ENCODE results near the gene ETV5. TPM values are rescaled to one million over a fixed set of nuclear protein-coding genes. Genes with fewer than 3 reads are reported as not detected.
"Not testable (repeated sequence)": the region's sequence is repeated elsewhere in the genome, so short reads cannot be mapped to it uniquely, and the experiment has no call there.

The ETV5 gene
- total and polyA plus RNA-seq, 4 donors: 3.3 to 14.9 (median 5.5) TPM

DNA sequence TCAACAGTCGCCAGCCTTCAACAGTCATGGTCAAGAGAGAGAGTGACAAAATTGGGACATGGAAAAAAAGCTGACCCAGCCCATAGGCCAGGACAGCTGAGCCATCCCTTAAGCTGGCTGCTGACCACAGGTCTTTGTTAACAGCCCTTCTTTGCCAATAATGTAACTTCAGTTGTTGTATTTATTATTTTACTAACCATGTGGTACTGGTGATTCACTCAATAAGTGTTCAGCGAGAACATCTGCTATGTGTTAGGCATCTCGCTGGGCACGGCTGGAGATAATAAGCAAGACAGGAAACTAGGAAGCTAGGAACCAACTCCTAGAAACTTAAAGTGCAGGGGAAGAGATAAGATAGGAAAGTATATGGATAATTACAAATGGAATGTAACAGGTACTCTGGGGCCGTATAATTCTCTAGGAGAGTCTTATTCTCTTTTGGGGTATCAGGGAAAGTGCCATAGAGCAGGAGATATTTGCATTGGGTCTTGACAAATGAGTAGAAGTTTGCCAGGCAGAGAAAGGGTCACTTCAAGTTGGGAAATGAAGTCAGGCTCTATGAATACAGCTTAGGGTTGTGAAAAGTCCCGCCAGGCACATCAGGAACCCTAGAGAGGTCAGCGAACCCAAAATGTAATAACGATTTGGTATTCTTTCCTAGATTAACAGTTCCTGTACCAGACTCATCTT lies 87.1 kb downstream of the ETV5 start:
- no peaks in the 10 kb centered on the region for H3K36me3 ChIP-seq (ENCODE audit: control insufficient read depth in 4 of 4, insufficient read depth in 3 of 4, low read depth in 1 of 4, low read length in 3 of 4)
- no peak overlapping the region for H3K9ac ChIP-seq (ENCODE audit: low read depth in 1 of 2, low read length in 2 of 2)
- H3K27me3 ChIP-seq (ENCODE audit: control insufficient read depth in 4 of 4, insufficient read depth in 4 of 4, low read length in 3 of 4): no peaks in the 10 kb centered on the region
- TF ChIP-seq, protein P1, sequence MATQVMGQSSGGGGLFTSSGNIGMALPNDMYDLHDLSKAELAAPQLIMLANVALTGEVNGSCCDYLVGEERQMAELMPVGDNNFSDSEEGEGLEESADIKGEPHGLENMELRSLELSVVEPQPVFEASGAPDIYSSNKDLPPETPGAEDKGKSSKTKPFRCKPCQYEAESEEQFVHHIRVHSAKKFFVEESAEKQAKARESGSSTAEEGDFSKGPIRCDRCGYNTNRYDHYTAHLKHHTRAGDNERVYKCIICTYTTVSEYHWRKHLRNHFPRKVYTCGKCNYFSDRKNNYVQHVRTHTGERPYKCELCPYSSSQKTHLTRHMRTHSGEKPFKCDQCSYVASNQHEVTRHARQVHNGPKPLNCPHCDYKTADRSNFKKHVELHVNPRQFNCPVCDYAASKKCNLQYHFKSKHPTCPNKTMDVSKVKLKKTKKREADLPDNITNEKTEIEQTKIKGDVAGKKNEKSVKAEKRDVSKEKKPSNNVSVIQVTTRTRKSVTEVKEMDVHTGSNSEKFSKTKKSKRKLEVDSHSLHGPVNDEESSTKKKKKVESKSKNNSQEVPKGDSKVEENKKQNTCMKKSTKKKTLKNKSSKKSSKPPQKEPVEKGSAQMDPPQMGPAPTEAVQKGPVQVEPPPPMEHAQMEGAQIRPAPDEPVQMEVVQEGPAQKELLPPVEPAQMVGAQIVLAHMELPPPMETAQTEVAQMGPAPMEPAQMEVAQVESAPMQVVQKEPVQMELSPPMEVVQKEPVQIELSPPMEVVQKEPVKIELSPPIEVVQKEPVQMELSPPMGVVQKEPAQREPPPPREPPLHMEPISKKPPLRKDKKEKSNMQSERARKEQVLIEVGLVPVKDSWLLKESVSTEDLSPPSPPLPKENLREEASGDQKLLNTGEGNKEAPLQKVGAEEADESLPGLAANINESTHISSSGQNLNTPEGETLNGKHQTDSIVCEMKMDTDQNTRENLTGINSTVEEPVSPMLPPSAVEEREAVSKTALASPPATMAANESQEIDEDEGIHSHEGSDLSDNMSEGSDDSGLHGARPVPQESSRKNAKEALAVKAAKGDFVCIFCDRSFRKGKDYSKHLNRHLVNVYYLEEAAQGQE (IDR thresholded peaks at IDR 0.05): no peak
- no peak for TF ChIP-seq RAD21 (IDR thresholded peaks at IDR 0.05)
- TF ChIP-seq JUND (IDR thresholded peaks at IDR 0.05): no peak
- TF ChIP-seq, protein P2, sequence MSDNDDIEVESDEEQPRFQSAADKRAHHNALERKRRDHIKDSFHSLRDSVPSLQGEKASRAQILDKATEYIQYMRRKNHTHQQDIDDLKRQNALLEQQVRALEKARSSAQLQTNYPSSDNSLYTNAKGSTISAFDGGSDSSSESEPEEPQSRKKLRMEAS (IDR thresholded peaks at IDR 0.05): no peak
- TF ChIP-seq ATF3 (IDR thresholded peaks at IDR 0.05): no peak
- H3K4me3 ChIP-seq (ENCODE audit: low read depth in 1 of 3, low read length in 3 of 3): no peak overlapping the region
- 92% methylated on average over 8 of the region's 8 CpGs for WGBS
- no peaks in the 10 kb centered on the region for H3K9me3 ChIP-seq (ENCODE audit: control insufficient read depth in 4 of 4, low read length in 3 of 4)
- no peak for DNase-seq (ENCODE audit: low spot score)
- no peak overlapping the region for H3K27ac ChIP-seq (ENCODE audit: low read depth in 1 of 2, low read length in 2 of 2)
- H3K4me1 ChIP-seq (ENCODE audit: control insufficient read depth in 4 of 4, insufficient read depth in 4 of 4, low read length in 3 of 4): peaks cover 0 to 1% (median 0%) of the 10 kb centered on the region in 4 donors

- not testable (repeated sequence) for DNase-seq (ENCODE audit: low spot score); H3K27me3 ChIP-seq (ENCODE audit: control insufficient read depth in 4 of 4, insufficient read depth in 4 of 4, low read length in 3 of 4)
- WGBS: 98% methylated on average over 6 of the region's 6 CpGs
Measured at GRCh38 chr3:186021250-186021649, 87.6 kb downstream of the ETV5 start.

DNA sequence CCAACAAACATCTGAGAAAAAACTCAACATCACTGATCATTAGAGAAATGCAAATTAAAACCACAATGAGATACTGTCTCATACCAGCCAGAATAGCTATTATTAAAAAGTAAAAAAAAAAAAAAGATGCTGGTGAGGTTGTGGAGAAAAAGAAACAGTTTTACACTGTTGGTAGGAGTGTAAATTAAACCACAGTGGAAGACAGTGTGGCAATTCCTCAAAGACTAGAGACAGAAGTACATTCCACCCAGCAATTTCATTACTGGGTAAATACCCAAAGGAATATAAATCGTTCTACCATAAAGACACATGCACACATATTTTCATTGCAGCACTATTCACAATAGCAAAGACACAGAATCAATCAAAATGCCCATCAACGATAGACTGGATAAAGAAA lies 89.6 kb downstream of the ETV5 start:
- not testable (repeated sequence) for H3K4me1 ChIP-seq (ENCODE audit: control insufficient read depth in 4 of 4, insufficient read depth in 4 of 4, low read length in 3 of 4); DNase-seq (ENCODE audit: low spot score); H3K9ac ChIP-seq (ENCODE audit: low read depth in 1 of 2, low read length in 2 of 2); H3K36me3 ChIP-seq (ENCODE audit: control insufficient read depth in 4 of 4, insufficient read depth in 3 of 4, low read depth in 1 of 4, low read length in 3 of 4); H3K4me3 ChIP-seq (ENCODE audit: low read depth in 1 of 3, low read length in 3 of 3); H3K27me3 ChIP-seq (ENCODE audit: control insufficient read depth in 4 of 4, insufficient read depth in 4 of 4, low read length in 3 of 4); H3K9me3 ChIP-seq (ENCODE audit: control insufficient read depth in 4 of 4, low read length in 3 of 4); H3K27ac ChIP-seq (ENCODE audit: low read depth in 1 of 2, low read length in 2 of 2)
- WGBS: 80% methylated on average over 2 of the region's 2 CpGs

More at GRCh38 chr3:186021250-186021649, 87.6 kb downstream of the ETV5 start:
- H3K9ac ChIP-seq (ENCODE audit: low read depth in 1 of 2, low read length in 2 of 2); H3K4me1 ChIP-seq (ENCODE audit: control insufficient read depth in 4 of 4, insufficient read depth in 4 of 4, low read length in 3 of 4); H3K27ac ChIP-seq (ENCODE audit: low read depth in 1 of 2, low read length in 2 of 2); H3K4me3 ChIP-seq (ENCODE audit: low read depth in 1 of 3, low read length in 3 of 3); H3K36me3 ChIP-seq (ENCODE audit: control insufficient read depth in 4 of 4, insufficient read depth in 3 of 4, low read depth in 1 of 4, low read length in 3 of 4); H3K9me3 ChIP-seq (ENCODE audit: control insufficient read depth in 4 of 4, low read length in 3 of 4): not testable (repeated sequence)

- Histone ChIP-seq H3K4me3 (ENCODE audit: low read depth in 1 of 3, low read length in 3 of 3) (no peak overlapping the region), H3K9me3 (ENCODE audit: control insufficient read depth in 4 of 4, low read length in 3 of 4) (peaks cover 0 to 4% (median 1%) of the 10 kb centered on the region in 4 donors), H3K9ac (ENCODE audit: low read depth in 1 of 2, low read length in 2 of 2) (no peak overlapping the region), H3K27me3 (ENCODE audit: control insufficient read depth in 4 of 4, insufficient read depth in 4 of 4, low read length in 3 of 4) (peaks cover 0 to 6% (median 0%) of the 10 kb centered on the region in 4 donors), H3K36me3 (ENCODE audit: control insufficient read depth in 4 of 4, insufficient read depth in 3 of 4, low read depth in 1 of 4, low read length in 3 of 4) (no peaks in the 10 kb centered on the region), H3K27ac (ENCODE audit: low read depth in 1 of 2, low read length in 2 of 2) (no peak overlapping the region), H3K4me1 (ENCODE audit: control insufficient read depth in 4 of 4, insufficient read depth in 4 of 4, low read length in 3 of 4) (no peaks in the 10 kb centered on the region)
- WGBS: 80% methylated on average over 3 of the region's 3 CpGs
- DNase-seq (ENCODE audit: low spot score): no peak
- TF ChIP-seq EGR1 (IDR thresholded peaks at IDR 0.05; ENCODE audit: low read depth in 2 of 2): no peak
- no peak for TF ChIP-seq RAD21 (IDR thresholded peaks at IDR 0.05)
- no peak for TF ChIP-seq TAF1 (conservative IDR thresholded peaks at IDR 0.05)
- no peak for TF ChIP-seq CTCF (IDR thresholded peaks at IDR 0.05; ENCODE audit: low read depth, low read length, missing input control)
- no peak for TF ChIP-seq HNF4A (conservative IDR thresholded peaks at IDR 0.05)
- no peak for TF ChIP-seq FOXA2 (IDR thresholded peaks at IDR 0.05)
- no peak for TF ChIP-seq NR2F2 (IDR thresholded peaks at IDR 0.05)
- no peak for TF ChIP-seq GABPA (IDR thresholded peaks at IDR 0.05 in 1 of 2, conservative IDR thresholded peaks at IDR 0.05 in 1 of 2)
- no peak for TF ChIP-seq JUND (IDR thresholded peaks at IDR 0.05)
- TF ChIP-seq, protein P1 (IDR thresholded peaks at IDR 0.05): no peak
- no peak for TF ChIP-seq FOXA1 (IDR thresholded peaks at IDR 0.05)
Measured at GRCh38 chr3:186014866-186015265, 94.0 kb downstream of the ETV5 start.
